GM18498 (cell line): ENCODE data around the gene APBA2.

ENCODE experiments used
- ATAC-seq: cut with Tn5 transposase; IDR thresholded peaks from one replicate; pipeline ENCODE4 v1.9.1; 2021; ENCODE audit warnings: mild to moderate bottlenecking, moderate library complexity; ENCODE audit not compliant: unreplicated experiment

Gene APBA2

GRCh38 chr15:29113336-29114220 is 227.8 kb downstream of the APBA2 start:
- ATAC-seq = no peak

GRCh38 chr15:29114221-29115092 is 228.7 kb downstream of the APBA2 start:
- no peak for ATAC-seq

GRCh38 chr15:29115093-29115991 is 229.6 kb downstream of the APBA2 start:
- ATAC-seq = no peak

- ATAC-seq = no peak
These were observed 231.4 kb downstream of the APBA2 start for GRCh38 chr15:29116970-29117700.

GRCh38 chr15:29117778-29118177 is 232.0 kb downstream of the APBA2 start:
- no peak for ATAC-seq

- ATAC-seq = no peak
These were observed 234.1 kb downstream of the APBA2 start for GRCh38 chr15:29119847-29120246.

- no peak for ATAC-seq
These were observed 235.0 kb downstream of the APBA2 start for GRCh38 chr15:29120593-29121368.

- no peak for ATAC-seq
These were observed 235.5 kb downstream of the APBA2 start for GRCh38 chr15:29121369-29121656.

- ATAC-seq = no peak
These were observed 236.1 kb downstream of the APBA2 start for GRCh38 chr15:29121907-29122306.

- ATAC-seq = no peak
These were observed 236.7 kb downstream of the APBA2 start for GRCh38 chr15:29122506-29122905.

- ATAC-seq = no peak
These were observed 237.4 kb downstream of the APBA2 start for GRCh38 chr15:29123171-29123570.

- ATAC-seq = no peak
These were observed 238.2 kb downstream of the APBA2 start for GRCh38 chr15:29123991-29124390.

- no peak for ATAC-seq
These were observed 239.0 kb downstream of the APBA2 start for GRCh38 chr15:29124581-29125381.

GRCh38 chr15:29125382-29126207 is 239.8 kb downstream of the APBA2 start:
- ATAC-seq = no peak

- ATAC-seq = no peak
These were observed 240.4 kb downstream of the APBA2 start for GRCh38 chr15:29126208-29126536.

GRCh38 chr15:29126821-29127461 is 241.2 kb downstream of the APBA2 start:
- no peak for ATAC-seq
